Activated CD4-positive, alpha-beta T cell treated with anti-CD3 and anti-CD28 coated beads for 4 hours (primary cell): ENCODE results near the gene RAB19.

Experiments used
- DNase-seq, 2 donors: peaks; one replicate each; pipeline ENCODE4 v3.0.0-alpha.2; 2020

The RAB19 gene

DNA sequence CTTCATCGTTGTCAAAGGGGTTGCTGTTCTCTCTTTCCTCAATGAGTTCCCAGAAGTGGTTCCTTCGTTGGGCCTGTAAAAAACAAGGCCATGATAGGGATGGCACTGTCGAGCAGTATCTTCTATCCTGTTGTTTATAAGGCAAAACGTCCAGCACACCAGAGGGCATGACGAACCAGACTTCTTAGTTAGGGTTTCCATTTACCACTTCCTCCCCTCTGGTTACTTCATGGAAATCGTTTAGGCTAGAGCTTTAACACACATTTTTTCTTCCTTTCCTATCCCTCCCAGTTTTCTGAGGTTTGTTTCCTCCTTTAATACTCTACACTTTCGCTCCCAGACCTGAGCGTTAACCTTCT, 50.8 kb downstream of the RAB19 start:
- no peak for DNase-seq

DNA sequence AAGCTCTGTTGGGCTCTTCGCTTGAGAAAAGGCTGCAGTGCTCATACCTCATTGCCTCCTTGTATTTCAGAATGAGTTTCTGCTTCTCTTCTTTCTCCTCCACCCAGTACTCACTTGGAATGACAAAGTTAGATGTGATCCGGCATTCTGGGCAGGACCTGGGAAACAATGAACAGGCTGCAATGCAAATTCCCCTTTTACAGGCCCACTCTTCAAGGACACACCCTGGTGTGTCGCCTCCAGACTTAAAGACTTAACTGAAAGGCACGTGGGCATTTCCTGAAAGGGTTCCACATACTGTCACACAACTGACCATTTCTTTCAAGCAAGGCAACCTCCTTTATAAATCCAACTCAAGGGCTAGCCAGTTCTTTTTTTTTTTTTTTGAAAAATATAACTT, 51.9 kb downstream of the RAB19 start:
- no peak for DNase-seq

- DNase-seq = no peak
Measured at GRCh38 chr7:140456551-140457051, 52.7 kb downstream of the RAB19 start.

DNA sequence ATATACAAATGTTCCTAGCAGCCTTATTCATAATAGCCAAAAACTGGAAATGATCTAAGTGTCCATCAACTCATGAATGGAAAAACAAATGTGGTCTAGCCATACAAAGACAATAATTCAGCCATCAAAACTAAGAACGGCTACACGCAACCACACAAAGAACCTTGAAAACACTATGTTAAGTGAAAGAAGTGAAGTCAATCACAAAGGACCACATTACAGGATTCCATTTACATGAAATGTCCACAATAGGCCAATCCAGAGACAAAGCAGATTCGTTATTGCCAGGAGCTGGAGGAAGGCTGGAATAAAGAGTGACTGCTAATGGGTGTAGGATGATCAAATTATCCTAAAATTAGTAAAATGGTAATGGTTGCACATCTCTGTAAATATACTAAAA, 54.3 kb downstream of the RAB19 start:
- no peak for DNase-seq

- DNase-seq = no peak
Measured at GRCh38 chr7:140458916-140459315, 55.1 kb downstream of the RAB19 start.

DNA sequence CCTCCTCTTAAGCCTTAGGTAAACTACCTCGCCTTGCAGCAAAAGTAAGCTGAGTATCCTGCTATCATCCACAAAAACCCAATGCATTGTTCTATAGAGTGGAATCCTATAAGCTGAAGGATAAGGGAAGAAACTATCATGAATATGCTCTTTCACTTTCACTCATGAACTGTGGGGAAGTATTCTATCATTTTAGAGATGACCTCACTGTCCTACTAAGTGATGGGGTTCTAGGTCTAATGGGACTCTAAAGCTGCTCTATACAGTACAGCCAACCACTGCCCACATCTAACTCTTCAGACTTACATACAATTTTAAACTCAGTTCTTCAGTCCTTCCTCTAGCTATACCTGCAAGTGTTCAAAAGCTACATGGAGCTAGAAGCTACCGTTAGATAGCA, 59.3 kb downstream of the RAB19 start:
- DNase-seq = no peak

GRCh38 chr7:140475747-140476333, 72.0 kb downstream of the RAB19 start:
- peak; percentile 43 to 60 for DNase-seq

- DNase-seq = no peak
Measured at GRCh38 chr7:140476698-140477261, 72.9 kb downstream of the RAB19 start.
